IPS-18a (cell line): ENCODE results near the gene GADL1.

Source experiments
- H3K27ac ChIP-seq: one replicate; pipeline ENCODE4 v1.5.1; 2013; ENCODE audit warnings: low read length
- H3K27me3 ChIP-seq: one replicate; pipeline ENCODE4 v1.6.1; 2013; ENCODE audit warnings: mild to moderate bottlenecking, low read length; ENCODE audit not compliant: control insufficient read depth, insufficient read depth
- H3K36me3 ChIP-seq: one replicate; pipeline ENCODE4 v1.6.1; 2013; ENCODE audit warnings: low read depth, low read length; ENCODE audit not compliant: control insufficient read depth
- H3K4me1 ChIP-seq: one replicate; pipeline ENCODE4 v1.6.1; 2013; ENCODE audit warnings: low read depth, low read length; ENCODE audit not compliant: control insufficient read depth
- H3K4me3 ChIP-seq: one replicate; pipeline ENCODE4 v1.5.1; 2013; ENCODE audit warnings: low read length
- H3K9ac ChIP-seq: one replicate; pipeline ENCODE4 v1.6.1; 2013; ENCODE audit warnings: mild to moderate bottlenecking, low read length, moderate library complexity
- H3K9me3 ChIP-seq: one replicate; pipeline ENCODE4 v1.6.1; 2013; ENCODE audit warnings: low read depth, low read length; ENCODE audit not compliant: control insufficient read depth

GADL1 gene

GRCh38 chr3:30768703-30769550 is 125.5 kb downstream of the GADL1 start:
- no peak overlapping the region for H3K4me3 ChIP-seq
- H3K9me3 ChIP-seq = no peaks in the 10 kb centered on the region
- no peaks in the 10 kb centered on the region for H3K4me1 ChIP-seq
- no peaks in the 10 kb centered on the region for H3K36me3 ChIP-seq
- H3K27me3 ChIP-seq = no peaks in the 10 kb centered on the region
- H3K9ac ChIP-seq = no peak overlapping the region
- H3K27ac ChIP-seq = no peak overlapping the region

- Histone ChIP-seq H3K9ac (no peak overlapping the region), H3K27me3 (no peaks in the 10 kb centered on the region), H3K4me3 (no peak overlapping the region)
Measured at GRCh38 chr3:30768046-30768445, 126.4 kb downstream of the GADL1 start.

GRCh38 chr3:30766522-30766921 is 127.9 kb downstream of the GADL1 start:
- Histone ChIP-seq H3K27me3 (no peaks in the 10 kb centered on the region), H3K9me3 (no peaks in the 10 kb centered on the region), H3K4me1 (no peaks in the 10 kb centered on the region), H3K27ac (no peak overlapping the region), H3K9ac (no peak overlapping the region), H3K36me3 (no peaks in the 10 kb centered on the region), H3K4me3 (no peak overlapping the region)

More at GRCh38 chr3:30768046-30768445, 126.4 kb downstream of the GADL1 start:
- Histone ChIP-seq H3K4me1 (no peaks in the 10 kb centered on the region), H3K9me3 (no peaks in the 10 kb centered on the region), H3K36me3 (no peaks in the 10 kb centered on the region), H3K27ac (no peak overlapping the region)

GRCh38 chr3:30764891-30765290 is 129.6 kb downstream of the GADL1 start:
- H3K36me3 ChIP-seq = no peaks in the 10 kb centered on the region
- H3K27me3 ChIP-seq = no peaks in the 10 kb centered on the region
- H3K27ac ChIP-seq = no peak overlapping the region
- H3K4me3 ChIP-seq = no peak overlapping the region
- no peaks in the 10 kb centered on the region for H3K9me3 ChIP-seq
- H3K4me1 ChIP-seq = no peaks in the 10 kb centered on the region
- H3K9ac ChIP-seq = no peak overlapping the region

- Histone ChIP-seq H3K4me1 (no peaks in the 10 kb centered on the region), H3K4me3 (no peak overlapping the region), H3K36me3 (no peaks in the 10 kb centered on the region), H3K9ac (no peak overlapping the region), H3K27me3 (no peaks in the 10 kb centered on the region), H3K27ac (no peak overlapping the region), H3K9me3 (no peaks in the 10 kb centered on the region)
Measured at GRCh38 chr3:30764281-30764680, 130.2 kb downstream of the GADL1 start.

- Histone ChIP-seq H3K9ac (no peak overlapping the region), H3K4me1 (no peaks in the 10 kb centered on the region), H3K36me3 (no peaks in the 10 kb centered on the region), H3K9me3 (no peaks in the 10 kb centered on the region), H3K27me3 (no peaks in the 10 kb centered on the region), H3K27ac (no peak overlapping the region), H3K4me3 (no peak overlapping the region)
Measured at GRCh38 chr3:30761374-30761773, 133.1 kb downstream of the GADL1 start.

- no peaks in the 10 kb centered on the region for H3K9me3 ChIP-seq
- H3K36me3 ChIP-seq = no peaks in the 10 kb centered on the region
- H3K27ac ChIP-seq = no peak overlapping the region
- no peaks in the 10 kb centered on the region for H3K4me1 ChIP-seq
- no peak overlapping the region for H3K4me3 ChIP-seq
- H3K27me3 ChIP-seq = no peaks in the 10 kb centered on the region
- no peak overlapping the region for H3K9ac ChIP-seq
Measured at GRCh38 chr3:30760737-30761136, 133.7 kb downstream of the GADL1 start.

GRCh38 chr3:30760040-30760695 is 134.3 kb downstream of the GADL1 start:
- H3K27me3 ChIP-seq = no peaks in the 10 kb centered on the region
- no peak overlapping the region for H3K9ac ChIP-seq
- no peaks in the 10 kb centered on the region for H3K36me3 ChIP-seq
- H3K9me3 ChIP-seq = no peaks in the 10 kb centered on the region
- H3K4me3 ChIP-seq = no peak overlapping the region
- no peak overlapping the region for H3K27ac ChIP-seq
- no peaks in the 10 kb centered on the region for H3K4me1 ChIP-seq

GRCh38 chr3:30756218-30756617 is 138.2 kb downstream of the GADL1 start:
- Histone ChIP-seq H3K4me1 (peaks cover 3% of the 10 kb centered on the region), H3K27me3 (no peaks in the 10 kb centered on the region), H3K9ac (no peak overlapping the region), H3K36me3 (no peaks in the 10 kb centered on the region), H3K4me3 (no peak overlapping the region), H3K9me3 (no peaks in the 10 kb centered on the region), H3K27ac (no peak overlapping the region)

- Histone ChIP-seq H3K9me3 (no peaks in the 10 kb centered on the region), H3K4me3 (no peak overlapping the region), H3K27me3 (no peaks in the 10 kb centered on the region), H3K9ac (no peak overlapping the region), H3K27ac (no peak overlapping the region), H3K36me3 (no peaks in the 10 kb centered on the region), H3K4me1 (peaks cover 3% of the 10 kb centered on the region)
Measured at GRCh38 chr3:30754426-30754825, 140.0 kb downstream of the GADL1 start.

- Histone ChIP-seq H3K9me3 (no peaks in the 10 kb centered on the region), H3K9ac (no peak overlapping the region), H3K27ac (no peak overlapping the region), H3K27me3 (no peaks in the 10 kb centered on the region), H3K4me3 (no peak overlapping the region), H3K36me3 (no peaks in the 10 kb centered on the region), H3K4me1 (peaks cover 3% of the 10 kb centered on the region)
Measured at GRCh38 chr3:30753766-30754165, 140.7 kb downstream of the GADL1 start.

- Histone ChIP-seq H3K27ac (no peak overlapping the region), H3K9ac (no peak overlapping the region), H3K27me3 (no peaks in the 10 kb centered on the region), H3K36me3 (no peaks in the 10 kb centered on the region), H3K4me1 (peaks cover 3% of the 10 kb centered on the region), H3K4me3 (no peak overlapping the region), H3K9me3 (no peaks in the 10 kb centered on the region)
Measured at GRCh38 chr3:30752970-30753369, 141.5 kb downstream of the GADL1 start.
